ENCODE data around the gene CCDC9B. TPM values are rescaled to one million over a fixed set of nuclear protein-coding genes. Genes with fewer than 3 reads are reported as not detected.

CCDC9B gene
- total RNA-seq, 4 donors from 2014 or later = 2.4 to 43.8 (median 6.6) TPM

GRCh38 chr15:40358471-40359353 lies 18.0 kb upstream of the CCDC9B start:
- TF ChIP-seq POLR2A (IDR thresholded peaks at IDR 0.05) = no peak
- TF ChIP-seq CTCF (IDR thresholded peaks at IDR 0.05) = no peak
- H3K4me1 ChIP-seq = no peaks in the 10 kb centered on the region
- no peaks in the 10 kb centered on the region for H3K27me3 ChIP-seq
- peak overlapping the region; percentile 40 to 42 for H3K4me3 ChIP-seq
- DNase-seq = no peak
- no peaks in the 10 kb centered on the region for H3K36me3 ChIP-seq
- intact Hi-C loops (cut with DNase I; ENCODE audit: low total_unique reads) = no loop called here
- H3K27ac ChIP-seq = no peak overlapping the region
- H3K9me3 ChIP-seq = no peaks in the 10 kb centered on the region

GRCh38 chr15:40357723-40358470 lies 17.2 kb upstream of the CCDC9B start, which contains the start of gene DISP2:
Gene DISP2 (plus strand): TSS chr15:40358219. CDS start chr15:40358322, 103 bp downstream.
- H3K27ac ChIP-seq = no peak within 1 kb of the TSS
- peak; percentile 78 to 89 for DNase-seq
- no peaks in the 10 kb centered on the region for H3K27me3 ChIP-seq
- intact Hi-C loops (cut with DNase I; ENCODE audit: low total_unique reads) = no loop called here
- no peaks in the 10 kb centered on the region for H3K36me3 ChIP-seq
- H3K4me3 ChIP-seq = peak within 1 kb of the TSS; percentile 42 to 43
- no peaks in the 10 kb centered on the region for H3K9me3 ChIP-seq
- no peaks in the 10 kb centered on the region for H3K4me1 ChIP-seq
- TF ChIP-seq POLR2A (IDR thresholded peaks at IDR 0.05) = no peak
- peak in 1 of 4 experiments; percentile 47 for TF ChIP-seq CTCF (IDR thresholded peaks at IDR 0.05)

- no peaks in the 10 kb centered on the region for H3K27me3 ChIP-seq
- H3K4me1 ChIP-seq = no peaks in the 10 kb centered on the region
- H3K9me3 ChIP-seq = no peaks in the 10 kb centered on the region
- no peak overlapping the region for H3K27ac ChIP-seq
- no peak for DNase-seq
- TF ChIP-seq POLR2A (IDR thresholded peaks at IDR 0.05) = no peak
- TF ChIP-seq CTCF (IDR thresholded peaks at IDR 0.05) = no peak
- no peaks in the 10 kb centered on the region for H3K36me3 ChIP-seq
- intact Hi-C loops (cut with DNase I; ENCODE audit: low total_unique reads) = no loop called here
- no peak overlapping the region for H3K4me3 ChIP-seq
Measured at GRCh38 chr15:40357246-40357645, 16.5 kb upstream of the CCDC9B start.

- no peaks in the 10 kb centered on the region for H3K36me3 ChIP-seq
- H3K4me1 ChIP-seq = no peaks in the 10 kb centered on the region
- H3K27me3 ChIP-seq = no peaks in the 10 kb centered on the region
- TF ChIP-seq POLR2A (IDR thresholded peaks at IDR 0.05) = no peak
- no peak for TF ChIP-seq CTCF (IDR thresholded peaks at IDR 0.05)
- no peak overlapping the region for H3K27ac ChIP-seq
- intact Hi-C loops (cut with DNase I; ENCODE audit: low total_unique reads) = no loop called here
- no peak overlapping the region for H3K4me3 ChIP-seq
- no peaks in the 10 kb centered on the region for H3K9me3 ChIP-seq
- no peak for DNase-seq
Measured at GRCh38 chr15:40355976-40356585, 15.3 kb upstream of the CCDC9B start.

All from uterus (tissue), 4 donors.